ENCODE data around the gene DCAF8. TPM values are rescaled to one million over a fixed set of nuclear protein-coding genes. Genes with fewer than 3 reads are reported as not detected.

Gene DCAF8
- total RNA-seq, 1 experiment from 2014 or later = 152 TPM

GRCh38 chr1:160217481-160218051 lies 44.8 kb downstream of the DCAF8 start:
- no TSS peak for BruUV-seq (replicated peaks)
- Histone ChIP-seq H3K36me3 (ENCODE audit: low read depth) (peaks cover 29% of the 10 kb centered on the region; the same call in 1 of the 2 replicates), H3K27me3 (ENCODE audit: insufficient read depth, low read depth) (no peaks in the 10 kb centered on the region), H3K4me2 (no peak overlapping the region), H2AFZ (no peak overlapping the region), H3K27ac (no peak overlapping the region), H3K79me2 (ENCODE audit: low read depth) (no peaks in the 10 kb centered on the region), H4K20me1 (ENCODE audit: insufficient read depth) (no peaks in the 10 kb centered on the region; the same call in none of the 2 replicates), H3K9me3 (ENCODE audit: insufficient read depth, low read depth) (no peaks in the 10 kb centered on the region), H3K4me1 (replicated peaks; ENCODE audit: insufficient read depth) (0 out of 2 replicates have a peak, but pooled peaks cover 4% of the 10 kb centered on the region), H3K4me3 (no peak overlapping the region), H3F3A (ENCODE audit: insufficient read depth, low read depth) (peaks cover 54% of the 10 kb centered on the region; the same call in 1 of the 2 replicates), H3K9me2 (ENCODE audit: insufficient read depth) (0 out of 2 replicates have a peak, but pooled peaks cover 5% of the 10 kb centered on the region)
- CTCF ChIA-PET = interaction anchor here (3.2 kb wide), 1 partner anchor 25 kb away, joined by 51 read pairs; no protein-coding TSS in a partner anchor
- DNase-seq = peak in 1 of 2 experiments; percentile 20
- intact Hi-C loops (cut with micrococcal nuclease; ENCODE audit: unreplicated experiment) = loop anchor here (5.0 kb wide), 1 partner anchor 70 kb away; the partner anchor contains the start of gene PEX19
- TF ChIP-seq EZH2 (IDR thresholded peaks at IDR 0.05; ENCODE audit: low read depth) (no peak), CTCF (conservative IDR thresholded peaks at IDR 0.05) (no peak)
- POLR2A ChIA-PET (ENCODE audit: unreplicated experiment) = no interaction called here

- H3K9me3 ChIP-seq (ENCODE audit: insufficient read depth, low read depth) = no peaks in the 10 kb centered on the region
- H4K20me1 ChIP-seq (ENCODE audit: insufficient read depth) = peaks cover 3% of the 10 kb centered on the region
- no peaks in the 10 kb centered on the region for H3K9me2 ChIP-seq (ENCODE audit: insufficient read depth)
These were observed 46.0 kb downstream of the DCAF8 start for GRCh38 chr1:160216301-160216700.

More at GRCh38 chr1:160216301-160216700, 46.0 kb downstream of the DCAF8 start:
- Histone ChIP-seq H3K79me2 (ENCODE audit: low read depth) (no peaks in the 10 kb centered on the region), H3K36me3 (ENCODE audit: low read depth) (peaks cover 33% of the 10 kb centered on the region; the same call in 1 of the 2 replicates), H3K27me3 (ENCODE audit: insufficient read depth, low read depth) (no peaks in the 10 kb centered on the region), H3K4me3 (no peak overlapping the region), H2AFZ (no peak overlapping the region), H3K27ac (no peak overlapping the region), H3F3A (ENCODE audit: insufficient read depth, low read depth) (peaks cover 55% of the 10 kb centered on the region; the same call in 1 of the 2 replicates), H3K4me1 (replicated peaks; ENCODE audit: insufficient read depth) (0 out of 2 replicates have a peak, but pooled peaks cover 4% of the 10 kb centered on the region), H3K4me2 (no peak overlapping the region)
- intact Hi-C loops (cut with micrococcal nuclease; ENCODE audit: unreplicated experiment) = loop anchor here (5.0 kb wide), 1 partner anchor 71 kb away; the partner anchor contains the start of gene PEX19
- DNase-seq = no peak
- no peak for TF ChIP-seq CTCF (conservative IDR thresholded peaks at IDR 0.05)
- no peak for TF ChIP-seq EZH2 (IDR thresholded peaks at IDR 0.05; ENCODE audit: low read depth)
- POLR2A ChIA-PET (ENCODE audit: unreplicated experiment) = no interaction called here
- BruUV-seq (replicated peaks) = no TSS peak
- CTCF ChIA-PET = no interaction called here

All from PC-9 (cell line).